Medulla oblongata (tissue), 1 donor: Measurements from ENCODE around the gene ANK3.

ENCODE experiments used
- DNase-seq: peaks from one replicate; pipeline ENCODE4 v3.0.0-alpha.2; 2015; ENCODE audit errors: extremely low spot score

Gene ANK3

GRCh38 chr10:60280475-60280874 is 109.2 kb downstream of the ANK3 start:
- no peak for DNase-seq

- no peak for DNase-seq
Measured at GRCh38 chr10:60277656-60278055, 112.0 kb downstream of the ANK3 start.

DNA sequence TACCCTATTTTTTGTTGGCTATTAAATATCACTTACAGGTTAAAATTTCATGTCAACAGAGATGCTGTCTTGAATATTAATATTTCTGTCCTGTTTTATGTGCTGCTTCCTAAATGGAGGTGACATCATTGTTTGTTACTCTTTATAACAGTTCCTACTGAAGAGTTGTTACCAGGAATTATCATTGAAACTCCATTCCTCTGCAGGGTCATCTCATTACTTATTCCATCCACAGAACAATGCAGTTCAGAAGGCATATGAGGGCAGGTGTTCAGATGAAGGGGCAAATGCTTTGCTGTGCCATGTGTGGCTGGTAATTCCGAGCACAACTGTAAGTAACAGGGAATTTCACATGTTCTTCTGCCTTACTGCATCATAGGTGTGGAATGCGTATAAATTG is 113.4 kb downstream of the ANK3 start:
- DNase-seq = no peak

- peak; percentile 48 for DNase-seq
Measured at GRCh38 chr10:60271319-60272040, 118.2 kb downstream of the ANK3 start.

- DNase-seq = no peak
Measured at GRCh38 chr10:60270426-60270825, 119.2 kb downstream of the ANK3 start.

DNA sequence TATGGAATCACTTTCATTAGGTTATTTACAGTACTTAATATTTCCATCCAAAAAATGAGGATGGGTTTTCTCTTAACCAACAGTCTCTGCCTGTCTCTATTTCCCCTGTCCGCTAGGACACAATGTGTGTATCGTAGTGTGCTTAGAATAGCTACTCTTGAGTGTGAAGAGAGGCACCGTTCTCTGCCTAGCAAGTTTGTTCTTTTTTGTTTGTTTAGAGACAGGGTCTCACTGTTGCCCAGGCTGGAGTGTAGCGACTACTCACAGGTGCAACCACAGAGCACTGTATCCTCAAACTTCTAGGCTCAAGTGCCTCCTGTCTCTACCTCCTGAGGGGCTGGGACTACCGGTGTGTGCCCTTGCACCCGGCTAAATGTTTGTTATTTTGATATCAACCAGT is 121.9 kb downstream of the ANK3 start:
- no peak for DNase-seq

GRCh38 chr10:60266513-60266912 is 123.2 kb downstream of the ANK3 start:
- DNase-seq = no peak

- DNase-seq = no peak
Measured at GRCh38 chr10:60262647-60263126, 127.0 kb downstream of the ANK3 start.

DNA sequence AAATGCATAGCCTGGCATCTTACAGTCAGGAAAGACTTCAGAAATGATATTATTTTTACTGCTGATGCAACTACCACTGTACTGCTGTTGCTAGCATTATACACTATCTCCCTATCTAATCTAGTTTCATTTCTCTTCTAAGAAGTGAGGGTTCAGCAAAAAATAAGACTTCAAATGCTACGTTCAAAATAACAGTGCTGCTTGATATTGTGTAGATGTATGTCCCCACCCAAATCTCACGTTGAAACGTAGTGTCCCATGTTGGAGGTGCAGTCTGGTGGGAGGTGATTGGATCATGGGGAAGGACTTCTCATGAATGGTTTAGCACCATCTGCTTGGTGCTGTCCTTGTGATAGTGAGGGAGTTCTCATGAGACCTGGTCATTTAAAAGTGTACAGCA is 129.4 kb downstream of the ANK3 start:
- no peak for DNase-seq

- DNase-seq = no peak
Measured at GRCh38 chr10:60258429-60258797, 131.3 kb downstream of the ANK3 start.

DNA sequence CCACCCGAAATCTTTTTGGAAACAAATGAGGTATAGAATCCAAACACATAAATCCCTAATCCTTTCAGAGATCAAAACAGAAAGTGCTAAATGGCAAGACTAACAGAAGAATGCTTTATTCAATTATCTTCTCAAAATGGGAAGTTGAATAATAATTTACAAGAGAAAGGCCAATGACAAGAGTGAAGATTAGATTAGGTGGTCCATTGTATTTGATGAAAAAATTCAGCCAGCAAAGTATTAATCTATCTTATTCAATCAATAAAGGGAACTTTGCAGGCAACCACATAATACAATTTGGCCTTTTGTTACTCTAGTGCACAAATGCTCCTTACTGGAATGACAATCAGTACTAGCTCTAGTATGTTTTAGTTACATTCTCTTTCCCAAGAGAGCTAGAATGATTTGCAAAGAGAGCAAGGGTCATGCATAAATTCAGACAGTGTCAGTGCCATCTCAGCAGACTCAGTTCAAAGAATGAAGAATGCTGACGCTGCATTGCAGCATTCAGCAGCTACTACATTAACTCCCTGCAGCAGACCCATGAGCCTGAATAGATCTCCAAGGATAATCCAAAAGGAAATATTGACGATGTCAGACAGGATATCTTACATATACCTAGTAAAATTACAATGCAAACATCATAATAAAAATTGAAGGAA is 131.8 kb downstream of the ANK3 start:
- DNase-seq = peak; percentile 55

DNA sequence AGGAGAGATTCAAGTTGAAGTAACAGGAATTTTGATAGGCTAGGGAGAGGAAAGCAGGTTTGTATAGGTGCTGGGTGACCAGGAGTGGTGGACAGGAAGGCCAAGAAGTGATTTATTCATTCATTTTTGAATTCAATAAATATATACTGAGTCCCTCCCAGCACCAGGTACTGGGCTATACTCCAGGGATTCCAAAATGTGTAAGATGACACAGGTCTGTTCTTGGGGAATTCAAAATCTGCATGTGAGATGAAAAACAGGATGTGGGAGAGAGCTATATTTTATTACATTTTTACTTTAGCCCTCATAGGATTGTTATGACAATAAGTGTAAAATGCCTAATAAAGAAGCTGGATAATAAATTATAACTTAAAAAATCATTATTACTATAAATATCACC is 134.9 kb downstream of the ANK3 start:
- DNase-seq = no peak

DNA sequence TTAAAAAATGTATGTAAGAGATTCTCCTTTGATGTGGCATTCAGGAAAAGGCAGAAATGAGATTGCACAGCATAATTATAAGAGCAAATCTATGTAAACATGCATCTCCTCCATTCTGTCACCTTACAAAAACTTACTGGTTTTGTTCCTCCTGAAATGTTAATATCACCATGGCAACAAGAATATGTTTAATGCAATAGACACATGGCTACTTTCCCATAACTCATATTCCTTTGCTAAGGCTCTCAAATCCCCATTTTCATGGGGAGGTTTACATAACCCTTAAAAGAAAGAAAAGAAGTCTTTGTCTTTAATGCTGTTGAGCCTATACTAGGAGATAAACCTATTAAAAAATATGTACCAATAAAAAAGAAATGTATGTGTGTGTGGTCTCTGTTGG is 136.2 kb downstream of the ANK3 start:
- DNase-seq = no peak

DNA sequence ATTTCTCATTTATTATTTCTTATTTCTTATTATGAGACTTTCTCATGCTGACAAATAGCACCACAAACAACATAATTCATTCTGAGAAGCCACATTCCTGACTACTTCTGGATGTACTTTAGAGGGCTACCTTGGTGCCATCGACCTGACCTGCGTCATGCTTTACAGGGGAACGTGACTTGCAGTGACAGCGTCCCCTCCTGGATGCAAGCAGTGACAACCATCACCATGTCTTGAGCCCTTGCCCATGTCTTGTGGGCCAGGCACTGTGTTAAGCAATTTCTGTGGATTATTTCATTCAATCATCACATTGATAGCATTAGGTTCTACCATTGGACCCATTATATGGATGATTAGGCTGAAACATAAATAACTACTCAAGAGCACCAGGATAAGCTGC is 137.0 kb downstream of the ANK3 start:
- no peak for DNase-seq

DNA sequence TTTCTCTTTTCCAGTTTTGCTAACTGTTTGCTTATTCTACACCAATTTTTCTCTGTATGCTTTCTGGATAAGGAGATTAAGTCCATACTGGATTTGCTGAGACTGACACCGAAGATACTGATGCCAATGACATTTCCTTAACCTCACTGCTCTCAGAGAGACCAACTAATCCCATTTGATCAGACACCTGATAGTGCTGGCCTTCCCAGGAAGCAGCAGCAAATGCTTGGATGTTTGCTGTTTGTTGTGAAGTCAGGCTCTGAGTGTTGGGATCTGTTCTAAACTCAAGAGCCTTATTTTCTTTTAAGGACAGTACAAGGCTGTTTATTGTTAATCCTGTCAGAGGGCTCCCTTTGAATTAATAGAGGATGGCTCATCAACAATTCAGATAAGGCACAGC is 143.3 kb downstream of the ANK3 start:
- no peak for DNase-seq

GRCh38 chr10:60239228-60239627 is 150.4 kb downstream of the ANK3 start:
- DNase-seq = no peak

- DNase-seq = no peak
Measured at GRCh38 chr10:60238759-60239100, 150.9 kb downstream of the ANK3 start.

DNA sequence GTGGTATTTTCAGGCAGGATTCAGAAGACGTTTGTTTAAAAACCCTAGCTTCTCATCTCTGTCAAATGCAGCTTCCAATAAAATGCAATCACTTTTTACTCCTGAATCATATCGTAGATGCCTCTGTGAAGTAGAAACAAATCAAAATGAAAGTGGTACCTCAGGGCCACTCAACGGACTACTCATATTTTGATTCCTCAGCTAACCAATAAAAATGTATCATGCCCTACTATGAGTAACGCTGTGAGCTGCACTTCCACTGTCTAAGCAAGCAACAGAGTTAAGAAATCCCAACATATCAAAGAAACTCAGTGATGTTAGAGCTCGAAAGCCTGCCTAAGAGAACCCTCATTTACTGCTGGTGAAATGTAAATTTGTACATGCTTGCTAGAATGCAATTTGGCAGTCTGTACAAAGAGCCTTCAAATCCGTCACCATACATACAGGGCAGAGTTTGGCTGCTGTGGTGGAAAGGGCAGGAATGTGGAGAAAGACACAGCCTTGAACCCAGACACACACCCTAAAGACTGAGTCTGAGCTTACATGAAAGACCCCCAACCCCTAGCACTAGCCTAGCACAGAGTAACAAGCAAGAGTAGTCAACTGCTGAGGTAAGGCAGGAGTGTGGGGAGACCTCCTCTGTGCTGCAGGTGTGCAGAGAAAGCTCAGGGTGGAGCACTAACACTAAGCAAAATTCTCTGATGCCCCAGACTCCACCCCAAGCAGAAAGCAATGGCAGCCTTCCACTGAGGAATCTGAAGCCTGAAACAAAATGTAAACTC is 151.5 kb downstream of the ANK3 start:
- no peak for DNase-seq

GRCh38 chr10:60236869-60237524 is 152.7 kb downstream of the ANK3 start:
- DNase-seq = peak; percentile 84

- peak; percentile 56 for DNase-seq
Measured at GRCh38 chr10:60235001-60235400, 154.7 kb downstream of the ANK3 start.

- no peak for DNase-seq
Measured at GRCh38 chr10:60234551-60234950, 155.1 kb downstream of the ANK3 start.

GRCh38 chr10:60230892-60231291 is 158.8 kb downstream of the ANK3 start:
- DNase-seq = no peak
